Measurements from ENCODE around the gene ODAPH. TPM values are rescaled to one million over a fixed set of nuclear protein-coding genes. Genes with fewer than 3 reads are reported as not detected.

Gene ODAPH
- total RNA-seq, 4 donors from 2014 or later, result not detected

DNA sequence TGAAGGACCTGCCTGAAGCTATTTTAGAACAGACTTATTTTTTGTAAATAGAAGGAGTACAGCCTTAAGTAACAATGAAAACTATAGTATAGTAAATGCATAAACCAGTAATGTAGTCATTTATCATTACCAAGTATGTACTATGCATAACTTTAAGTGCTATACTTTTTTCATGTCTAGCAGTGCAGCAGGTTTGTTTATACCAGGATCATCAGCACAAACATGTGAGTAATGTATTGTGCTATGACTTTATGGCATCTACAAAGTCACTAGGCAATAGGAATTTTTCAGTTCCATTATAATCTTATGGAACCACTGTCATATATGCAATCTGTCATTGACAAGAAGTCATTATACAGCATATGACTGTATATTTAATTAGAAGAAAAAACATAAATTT, 3.4 kb upstream of the ODAPH start:
- DNase-seq, result no peak
- no peaks in the 10 kb centered on the region for H3K36me3 ChIP-seq
- intact Hi-C loops (cut with DNase I; ENCODE audit: low total_unique reads), result no loop called here
- H3K27me3 ChIP-seq, result no peaks in the 10 kb centered on the region
- TF ChIP-seq POLR2A (IDR thresholded peaks at IDR 0.05), result no peak
- TF ChIP-seq, protein P1, sequence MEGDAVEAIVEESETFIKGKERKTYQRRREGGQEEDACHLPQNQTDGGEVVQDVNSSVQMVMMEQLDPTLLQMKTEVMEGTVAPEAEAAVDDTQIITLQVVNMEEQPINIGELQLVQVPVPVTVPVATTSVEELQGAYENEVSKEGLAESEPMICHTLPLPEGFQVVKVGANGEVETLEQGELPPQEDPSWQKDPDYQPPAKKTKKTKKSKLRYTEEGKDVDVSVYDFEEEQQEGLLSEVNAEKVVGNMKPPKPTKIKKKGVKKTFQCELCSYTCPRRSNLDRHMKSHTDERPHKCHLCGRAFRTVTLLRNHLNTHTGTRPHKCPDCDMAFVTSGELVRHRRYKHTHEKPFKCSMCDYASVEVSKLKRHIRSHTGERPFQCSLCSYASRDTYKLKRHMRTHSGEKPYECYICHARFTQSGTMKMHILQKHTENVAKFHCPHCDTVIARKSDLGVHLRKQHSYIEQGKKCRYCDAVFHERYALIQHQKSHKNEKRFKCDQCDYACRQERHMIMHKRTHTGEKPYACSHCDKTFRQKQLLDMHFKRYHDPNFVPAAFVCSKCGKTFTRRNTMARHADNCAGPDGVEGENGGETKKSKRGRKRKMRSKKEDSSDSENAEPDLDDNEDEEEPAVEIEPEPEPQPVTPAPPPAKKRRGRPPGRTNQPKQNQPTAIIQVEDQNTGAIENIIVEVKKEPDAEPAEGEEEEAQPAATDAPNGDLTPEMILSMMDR (IDR thresholded peaks at IDR 0.05), result no peak
- no peaks in the 10 kb centered on the region for H3K9me3 ChIP-seq
- H3K27ac ChIP-seq, result no peak overlapping the region
- H3K4me3 ChIP-seq, result no peak overlapping the region
- no peaks in the 10 kb centered on the region for H3K4me1 ChIP-seq

DNA sequence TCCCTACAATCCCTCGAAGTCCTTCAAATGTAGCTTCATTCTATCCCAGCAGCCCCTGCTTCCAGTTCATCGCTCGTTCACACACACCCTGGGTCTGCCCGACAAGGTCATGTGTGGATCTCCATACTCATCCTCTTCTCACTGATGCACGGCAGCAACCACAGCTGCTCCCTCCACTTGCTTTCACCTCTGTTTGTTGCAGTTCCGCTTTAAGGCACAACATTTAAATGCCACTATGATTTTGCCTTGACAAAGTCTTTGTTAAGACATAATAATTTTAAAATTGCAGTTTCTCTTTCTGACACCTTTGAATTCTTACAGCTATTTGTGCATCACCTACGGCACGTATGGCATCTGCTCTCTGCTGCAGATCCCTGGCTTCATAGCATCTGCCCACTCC, 1.8 kb downstream of the ODAPH start:
- no peaks in the 10 kb centered on the region for H3K27me3 ChIP-seq
- H3K9me3 ChIP-seq, result no peaks in the 10 kb centered on the region
- no peak for DNase-seq
- H3K27ac ChIP-seq, result no peak overlapping the region
- intact Hi-C loops (cut with DNase I; ENCODE audit: low total_unique reads), result no loop called here
- TF ChIP-seq, protein P1 (IDR thresholded peaks at IDR 0.05), result no peak
- TF ChIP-seq POLR2A (IDR thresholded peaks at IDR 0.05), result no peak
- H3K36me3 ChIP-seq, result no peaks in the 10 kb centered on the region
- no peaks in the 10 kb centered on the region for H3K4me1 ChIP-seq
- H3K4me3 ChIP-seq, result no peak overlapping the region

- Histone ChIP-seq H3K36me3 (no peaks in the 10 kb centered on the region), H3K4me3 (no peak overlapping the region), H3K9me3 (no peaks in the 10 kb centered on the region), H3K27ac (no peak overlapping the region), H3K27me3 (no peaks in the 10 kb centered on the region), H3K4me1 (no peaks in the 10 kb centered on the region)
- no peak for TF ChIP-seq POLR2A (IDR thresholded peaks at IDR 0.05)
- TF ChIP-seq, protein P1 (IDR thresholded peaks at IDR 0.05), result no peak
- DNase-seq, result no peak
- intact Hi-C loops (cut with DNase I; ENCODE audit: low total_unique reads), result no loop called here
Measured at GRCh38 chr4:75561789-75562188, 5.9 kb downstream of the ODAPH start.

- H3K27ac ChIP-seq, result no peak overlapping the region
- no peaks in the 10 kb centered on the region for H3K4me1 ChIP-seq
- no peaks in the 10 kb centered on the region for H3K27me3 ChIP-seq
- DNase-seq, result no peak
- TF ChIP-seq, protein P1 (IDR thresholded peaks at IDR 0.05), result no peak
- no peak for TF ChIP-seq POLR2A (IDR thresholded peaks at IDR 0.05)
- H3K4me3 ChIP-seq, result no peak overlapping the region
- no peaks in the 10 kb centered on the region for H3K36me3 ChIP-seq
- intact Hi-C loops (cut with DNase I; ENCODE audit: low total_unique reads), result no loop called here
- H3K9me3 ChIP-seq, result no peaks in the 10 kb centered on the region
Measured at GRCh38 chr4:75564023-75564422, 8.2 kb downstream of the ODAPH start.

GRCh38 chr4:75565481-75565880, 9.6 kb downstream of the ODAPH start:
- TF ChIP-seq, protein P1 (IDR thresholded peaks at IDR 0.05), result no peak
- no peak for TF ChIP-seq POLR2A (IDR thresholded peaks at IDR 0.05)
- DNase-seq, result no peak
- Histone ChIP-seq H3K27ac (no peak overlapping the region), H3K9me3 (no peaks in the 10 kb centered on the region), H3K4me3 (no peak overlapping the region), H3K4me1 (no peaks in the 10 kb centered on the region), H3K36me3 (no peaks in the 10 kb centered on the region), H3K27me3 (no peaks in the 10 kb centered on the region)
- intact Hi-C loops (cut with DNase I; ENCODE audit: low total_unique reads), result no loop called here
